NCI-H82 treated with DMSO at 0.1 percent for 48 hours (cell line): ENCODE data around the gene MST1.

ENCODE experiments used
- DNase-seq: peaks from one replicate; lab custom pipeline; 2025; ENCODE audit not compliant: unreplicated experiment; lab: John Stamatoyannopoulos, UW

MST1 gene

DNA sequence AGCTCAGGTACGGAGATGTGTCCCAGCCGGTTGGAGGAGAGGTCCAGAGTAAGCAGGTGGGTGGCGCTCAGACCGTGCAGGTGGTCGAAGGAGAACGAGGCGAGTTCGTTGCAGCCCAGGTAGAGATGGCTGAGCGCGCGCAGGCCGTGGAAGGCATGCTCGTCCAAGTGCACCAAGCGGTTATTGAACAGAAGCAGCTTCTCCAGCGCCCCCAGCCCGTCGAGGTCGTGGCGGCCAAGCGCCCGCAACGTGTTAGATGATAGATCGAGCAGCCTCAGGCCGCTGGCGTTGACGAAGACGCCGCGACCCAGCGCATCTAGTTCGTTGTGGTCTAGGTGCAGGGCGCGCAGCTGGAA lies 29.6 kb upstream of the MST1 start:
- DNase-seq: no peak

DNA sequence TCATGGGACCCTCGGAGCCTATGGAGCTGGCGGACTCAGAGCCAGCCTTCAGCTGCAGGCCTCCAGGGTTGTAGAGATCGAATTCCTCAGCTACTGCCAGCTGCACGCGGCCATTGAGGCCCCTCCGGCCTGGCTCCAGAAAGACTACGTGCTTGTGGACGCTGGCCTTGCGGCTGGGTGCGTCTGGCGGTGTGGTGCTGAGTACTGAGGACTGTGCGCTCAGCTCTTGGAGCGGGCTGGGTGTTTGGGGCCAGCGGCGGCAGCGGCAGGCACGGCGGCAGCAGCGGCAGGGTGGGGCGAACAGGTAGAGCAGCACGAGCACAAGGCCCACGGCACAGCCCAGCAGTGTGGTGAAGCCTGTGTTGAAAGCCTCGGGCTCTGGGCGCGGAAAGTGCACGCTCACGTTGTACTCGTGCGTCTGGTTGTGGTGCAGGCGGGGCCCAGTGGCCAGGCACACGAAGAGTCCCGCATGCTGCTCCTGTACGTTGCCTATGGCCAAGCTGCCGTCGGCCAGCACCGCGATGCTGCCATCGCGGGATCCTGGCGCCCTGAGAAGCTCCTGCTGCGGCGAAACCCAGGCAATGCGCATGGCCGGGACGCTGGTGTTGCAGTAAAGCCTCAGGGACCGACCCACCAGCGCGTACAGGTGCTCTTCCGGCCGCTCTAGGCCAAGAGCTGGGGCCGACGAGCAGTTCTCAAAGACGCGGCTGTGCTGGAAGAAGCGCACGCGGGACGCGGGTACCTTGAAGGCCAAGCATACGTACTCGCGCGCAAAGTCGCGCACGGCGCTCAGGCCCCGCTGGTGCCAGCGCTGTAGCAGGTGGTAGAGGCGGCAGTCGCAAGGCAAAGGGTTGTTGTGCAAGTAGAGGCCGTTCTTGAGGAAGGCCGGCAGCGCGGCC lies 28.9 kb upstream of the MST1 start:
- DNase-seq: no peak

GRCh38 chr3:49717211-49717958 lies 28.1 kb upstream of the MST1 start:
- DNase-seq: no peak

DNA sequence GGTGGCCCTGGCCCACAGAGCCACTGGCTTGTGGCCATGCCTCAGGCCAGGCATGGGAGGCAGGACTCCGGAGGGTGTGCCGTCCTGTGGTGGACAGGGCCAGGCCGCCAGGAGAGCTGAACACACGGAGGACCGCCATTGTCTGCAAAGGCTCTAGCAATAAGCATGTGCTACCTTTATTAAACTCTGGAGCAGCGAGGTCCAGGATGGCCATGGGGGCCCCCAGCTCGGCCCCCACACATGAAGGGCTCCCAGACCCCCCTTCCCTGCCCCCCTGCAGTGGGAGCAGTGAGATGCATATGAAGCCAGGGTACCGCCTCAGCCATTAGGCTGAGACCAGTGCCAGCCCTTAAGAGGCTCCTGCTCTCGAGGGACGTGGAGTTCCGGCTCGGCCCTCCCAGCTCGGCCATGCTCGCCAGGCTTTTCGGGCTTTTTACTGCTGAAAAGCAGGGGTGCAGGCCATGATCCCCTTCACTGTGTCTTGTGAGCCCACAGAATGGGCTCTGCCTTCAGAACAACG lies 27.5 kb upstream of the MST1 start:
- no peak for DNase-seq

DNA sequence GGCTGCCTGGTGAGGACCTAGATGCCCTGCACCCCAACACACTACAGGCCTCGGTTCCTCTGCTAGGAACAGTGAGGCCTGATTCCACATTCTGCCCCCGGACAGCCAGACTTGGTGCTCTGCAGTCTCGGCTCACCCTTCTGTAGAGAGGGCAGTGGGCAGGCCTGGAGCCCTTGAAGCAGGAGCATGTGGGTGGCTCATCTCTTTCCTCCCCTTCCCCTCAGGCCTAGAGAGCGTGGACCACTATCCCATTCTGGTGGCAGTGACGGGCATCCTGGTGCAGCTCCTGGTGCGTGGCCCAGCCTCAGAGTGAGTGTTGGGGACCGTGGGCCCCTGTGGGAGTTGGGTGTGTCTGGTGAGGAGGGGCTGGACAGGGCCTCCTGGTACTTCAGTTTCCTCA lies 26.9 kb upstream of the MST1 start:
- DNase-seq: no peak

- DNase-seq: no peak
Observed at GRCh38 chr3:49715611-49716121, 26.4 kb upstream of the MST1 start.

DNA sequence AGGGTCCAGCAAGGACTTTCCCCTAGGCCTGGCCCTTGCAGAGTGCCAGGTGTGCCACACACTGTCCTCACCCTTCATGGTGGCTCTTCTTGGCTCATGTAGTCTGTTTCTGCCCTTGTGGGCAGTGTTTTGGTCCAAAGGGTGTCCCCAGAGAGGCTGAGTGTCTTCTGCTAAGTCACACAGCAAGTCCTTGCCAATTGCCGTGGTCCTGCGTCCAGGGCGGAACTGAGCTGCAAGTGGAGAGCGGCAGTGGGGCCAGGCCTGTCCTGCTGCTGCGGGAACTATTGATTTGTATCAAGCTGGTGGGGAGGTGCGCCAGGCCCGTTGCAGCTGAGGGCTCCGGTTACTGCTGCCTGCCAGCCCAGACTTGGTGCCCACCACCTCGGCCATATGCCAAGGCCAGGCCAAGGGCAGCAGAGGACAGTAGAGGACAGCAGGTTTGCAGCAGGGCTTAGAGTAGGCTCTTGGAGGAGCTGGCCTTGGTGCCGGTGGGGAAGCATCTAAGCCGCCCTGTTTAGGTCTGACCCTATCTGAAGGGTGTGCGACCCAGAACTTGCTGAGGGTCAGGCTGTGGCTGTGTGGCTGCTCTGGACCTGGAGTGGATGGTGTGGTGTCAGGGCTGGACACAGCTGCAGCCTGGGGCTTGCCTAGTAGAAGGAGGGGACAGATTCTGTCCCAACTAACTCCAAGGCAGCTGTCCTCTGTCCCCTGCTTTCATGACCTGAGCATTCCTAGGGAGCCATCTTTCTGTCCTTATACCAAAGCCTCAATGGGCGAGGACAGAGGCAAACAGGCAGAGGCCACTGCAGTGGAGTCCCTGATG lies 25.7 kb upstream of the MST1 start:
- no peak for DNase-seq

GRCh38 chr3:49713336-49714105 lies 24.2 kb upstream of the MST1 start:
- no peak for DNase-seq

GRCh38 chr3:49712631-49713317 lies 23.5 kb upstream of the MST1 start:
- DNase-seq: no peak

DNA sequence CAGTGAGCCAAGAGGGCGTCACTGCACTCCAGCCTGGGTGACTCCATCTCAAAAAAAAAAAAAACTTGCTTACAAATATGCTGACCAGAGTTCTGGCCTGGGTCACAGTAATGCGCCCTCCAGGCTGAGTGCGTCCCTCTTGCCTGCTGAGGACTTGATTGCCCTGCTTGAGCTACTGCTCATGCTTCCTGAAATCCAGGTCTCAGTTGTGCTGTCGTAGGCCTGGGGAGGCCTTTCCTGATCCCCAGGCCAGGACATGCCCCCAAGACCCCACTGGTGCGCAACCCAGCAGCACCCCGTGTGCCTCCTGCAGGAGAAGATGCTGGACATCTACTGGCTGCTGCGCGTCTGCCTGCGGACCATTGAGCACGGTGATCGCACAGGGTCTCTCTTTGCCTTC lies 22.9 kb upstream of the MST1 start:
- no peak for DNase-seq

DNA sequence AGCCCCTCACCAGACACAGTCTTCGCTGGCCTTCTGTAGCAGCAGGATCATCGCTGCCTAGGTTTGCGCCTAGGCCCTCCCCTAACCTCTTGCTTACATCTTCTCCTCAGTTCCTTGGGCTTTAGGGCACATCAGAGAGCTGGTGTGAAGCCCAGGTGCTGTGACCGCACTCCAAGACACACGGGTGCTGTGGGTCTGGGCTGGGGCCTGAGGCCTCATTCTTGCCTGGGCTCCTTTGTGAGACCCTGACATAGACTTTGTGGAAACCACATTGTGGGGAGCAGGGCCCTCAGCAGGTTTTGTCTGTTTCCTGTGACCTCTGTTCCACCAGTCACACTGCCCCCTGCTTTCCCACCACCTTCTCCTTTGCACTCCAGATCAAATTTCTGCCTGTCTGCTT lies 22.2 kb upstream of the MST1 start:
- DNase-seq: no peak

- DNase-seq: no peak
Observed at GRCh38 chr3:49709852-49710251, 20.6 kb upstream of the MST1 start.

- no peak for DNase-seq
Observed at GRCh38 chr3:49707113-49707480, 17.8 kb upstream of the MST1 start.

GRCh38 chr3:49706456-49707112 lies 17.3 kb upstream of the MST1 start:
- DNase-seq: no peak

GRCh38 chr3:49705390-49705960 lies 16.2 kb upstream of the MST1 start:
- no peak for DNase-seq

DNA sequence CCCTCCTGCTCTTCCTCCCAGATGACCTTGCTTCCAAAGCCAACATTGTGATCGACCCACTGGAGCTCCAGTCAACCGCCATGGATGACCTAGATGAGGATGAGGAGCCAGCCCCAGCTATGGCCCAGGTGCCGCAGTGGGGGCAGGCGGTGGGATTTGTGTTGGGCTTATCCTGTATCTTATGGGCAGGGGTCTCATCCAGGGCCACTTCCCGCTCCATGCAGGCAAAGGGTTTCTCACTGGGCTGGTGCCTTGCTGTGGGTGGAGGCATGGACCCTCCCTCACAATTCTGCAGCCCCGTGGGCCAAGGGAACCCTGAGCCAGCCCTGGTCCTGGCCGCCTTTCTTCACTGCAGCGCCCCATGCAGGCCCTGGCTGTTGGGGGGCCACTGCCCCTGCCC lies 15.4 kb upstream of the MST1 start:
- no peak for DNase-seq

GRCh38 chr3:49703956-49704355 lies 14.7 kb upstream of the MST1 start:
- DNase-seq: no peak

- no peak for DNase-seq
Observed at GRCh38 chr3:49703443-49703927, 14.2 kb upstream of the MST1 start.

DNA sequence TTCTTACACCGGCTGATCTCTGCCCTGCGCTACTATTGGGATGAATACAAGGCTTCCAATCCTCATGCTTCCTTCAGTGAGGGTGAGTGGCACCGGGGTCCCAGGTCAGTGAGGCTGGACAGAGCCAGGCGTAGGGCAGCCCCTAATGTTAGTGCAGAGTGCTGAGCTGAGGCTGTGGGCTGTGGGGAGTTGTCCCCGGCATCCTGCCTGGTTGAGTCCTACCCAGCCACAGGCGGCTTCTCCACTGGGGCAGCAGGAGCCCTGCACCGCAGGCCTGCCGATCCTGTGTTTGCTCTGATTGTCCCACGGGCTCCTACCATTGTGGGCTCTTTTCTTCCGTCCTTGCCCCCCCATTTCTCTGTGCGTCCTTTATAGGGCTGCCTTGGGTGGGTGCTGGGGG lies 13.4 kb upstream of the MST1 start:
- DNase-seq: no peak
